Endothelial cell of umbilical vein (primary cell): Measurements from ENCODE around the gene LIME1.

ENCODE experiments used
- GATA2 ChIP-seq: IDR thresholded peaks from 2 replicates; pipeline ENCODE4 v1.7.0; 2011; ENCODE audit warnings: low read depth, mild to moderate bottlenecking, moderate library complexity, mixed read lengths, low read length; ENCODE audit not compliant: insufficient read length, insufficient read depth
- POLR2A ChIP-seq: IDR thresholded peaks from 2 replicates; pipeline ENCODE4 v1.6.1; 2012; ENCODE audit warnings: low read depth, mild to moderate bottlenecking, control low read depth, low read length
- TF ChIP-seq, protein P1 (sequence below), 2 donors: IDR thresholded peaks; 1 replicate in 1 of 2; 2 replicates in 1 of 2; pipeline ENCODE4 v1.5.1; 2011; ENCODE audit warnings: low read length in 2 of 2, mild to moderate bottlenecking in 2 of 2, moderate library complexity in 2 of 2, control low read depth in 1 of 2, inconsistent platforms in 1 of 2, low read depth in 1 of 2; ENCODE audit not compliant: insufficient read depth in 1 of 2; ENCODE audit errors: extremely low read depth in 1 of 2

DNA sequence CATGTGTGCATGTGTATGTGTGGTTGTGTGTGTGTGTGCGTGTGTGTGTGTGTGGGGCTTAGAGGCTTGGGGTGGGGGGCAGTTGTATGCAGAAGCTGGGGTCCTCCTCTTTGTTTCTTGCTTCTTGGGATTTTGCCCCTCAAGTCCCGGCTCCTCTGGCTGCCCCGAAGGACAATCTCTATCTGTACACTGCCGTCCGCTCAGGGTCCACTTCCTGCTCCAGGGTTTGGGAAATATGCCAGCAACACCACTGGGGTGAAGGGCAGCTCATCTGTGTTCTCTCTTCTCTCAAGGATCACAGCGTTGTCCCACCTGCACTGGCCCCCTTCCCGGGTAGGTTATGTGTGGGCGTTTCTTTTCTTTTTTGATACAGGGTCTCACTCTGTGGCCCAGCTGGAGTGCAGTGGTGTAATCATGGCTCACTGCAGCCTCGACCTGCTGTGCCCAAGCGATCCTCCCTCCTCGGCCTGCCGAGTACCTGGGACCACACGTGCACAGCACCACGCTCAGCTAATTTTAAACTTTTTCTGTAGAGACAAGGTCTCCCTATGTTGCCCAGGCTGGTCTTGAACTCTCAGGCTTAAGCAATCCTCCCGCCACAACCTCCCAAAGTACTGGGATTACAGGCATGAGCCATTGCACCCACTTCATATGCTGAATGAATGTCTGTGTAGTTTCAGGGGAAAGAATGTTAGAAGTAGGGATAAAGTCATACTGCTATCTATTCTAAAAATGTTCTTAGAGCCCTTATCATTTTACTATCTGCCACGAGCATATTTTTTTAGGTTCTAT lies 28.8 kb downstream of the LIME1 start:
- TF ChIP-seq, protein P1, sequence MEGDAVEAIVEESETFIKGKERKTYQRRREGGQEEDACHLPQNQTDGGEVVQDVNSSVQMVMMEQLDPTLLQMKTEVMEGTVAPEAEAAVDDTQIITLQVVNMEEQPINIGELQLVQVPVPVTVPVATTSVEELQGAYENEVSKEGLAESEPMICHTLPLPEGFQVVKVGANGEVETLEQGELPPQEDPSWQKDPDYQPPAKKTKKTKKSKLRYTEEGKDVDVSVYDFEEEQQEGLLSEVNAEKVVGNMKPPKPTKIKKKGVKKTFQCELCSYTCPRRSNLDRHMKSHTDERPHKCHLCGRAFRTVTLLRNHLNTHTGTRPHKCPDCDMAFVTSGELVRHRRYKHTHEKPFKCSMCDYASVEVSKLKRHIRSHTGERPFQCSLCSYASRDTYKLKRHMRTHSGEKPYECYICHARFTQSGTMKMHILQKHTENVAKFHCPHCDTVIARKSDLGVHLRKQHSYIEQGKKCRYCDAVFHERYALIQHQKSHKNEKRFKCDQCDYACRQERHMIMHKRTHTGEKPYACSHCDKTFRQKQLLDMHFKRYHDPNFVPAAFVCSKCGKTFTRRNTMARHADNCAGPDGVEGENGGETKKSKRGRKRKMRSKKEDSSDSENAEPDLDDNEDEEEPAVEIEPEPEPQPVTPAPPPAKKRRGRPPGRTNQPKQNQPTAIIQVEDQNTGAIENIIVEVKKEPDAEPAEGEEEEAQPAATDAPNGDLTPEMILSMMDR (IDR thresholded peaks at IDR 0.05; ENCODE audit: extremely low read depth in 1 of 2, insufficient read depth in 1 of 2, low read depth in 1 of 2, low read length in 2 of 2) = no peak
- TF ChIP-seq POLR2A (no peak), GATA2 (no peak)
